Duodenal mucosa (tissue), 2 donors: Measurements from ENCODE around the gene GABRA4.

Experiments used
- H3K27ac ChIP-seq: one replicate; pipeline ENCODE4 v1.7.0; 2013; ENCODE audit warnings: low read depth, low read length
- H3K27me3 ChIP-seq, 2 donors: one replicate each; pipeline ENCODE4 v1.7.0; 2013; ENCODE audit warnings: low read length in 2 of 2, control low read depth in 1 of 2; ENCODE audit not compliant: insufficient read depth in 2 of 2, control insufficient read depth in 1 of 2
- H3K36me3 ChIP-seq, 2 donors: one replicate each; pipeline ENCODE4 v1.7.0; 2013; ENCODE audit warnings: low read length in 2 of 2, control low read depth in 1 of 2; ENCODE audit not compliant: insufficient read depth in 2 of 2, control insufficient read depth in 1 of 2
- H3K4me1 ChIP-seq, 2 donors: one replicate each; pipeline ENCODE4 v1.7.0; 2013; ENCODE audit warnings: low read length in 2 of 2, control low read depth in 1 of 2; ENCODE audit not compliant: insufficient read depth in 2 of 2, control insufficient read depth in 1 of 2
- H3K4me3 ChIP-seq, 2 donors: one replicate each; pipeline ENCODE4 v1.7.0; 2013; ENCODE audit warnings: low read length in 2 of 2, low read depth in 1 of 2
- H3K9ac ChIP-seq, 2 donors: one replicate each; pipeline ENCODE4 v1.7.0; 2013; ENCODE audit warnings: low read length in 2 of 2, low read depth in 1 of 2
- H3K9me3 ChIP-seq, 2 donors: one replicate each; pipeline ENCODE4 v1.7.0; 2013; ENCODE audit warnings: low read length in 2 of 2, control low read depth in 1 of 2; ENCODE audit not compliant: control insufficient read depth in 1 of 2

The GABRA4 gene

DNA sequence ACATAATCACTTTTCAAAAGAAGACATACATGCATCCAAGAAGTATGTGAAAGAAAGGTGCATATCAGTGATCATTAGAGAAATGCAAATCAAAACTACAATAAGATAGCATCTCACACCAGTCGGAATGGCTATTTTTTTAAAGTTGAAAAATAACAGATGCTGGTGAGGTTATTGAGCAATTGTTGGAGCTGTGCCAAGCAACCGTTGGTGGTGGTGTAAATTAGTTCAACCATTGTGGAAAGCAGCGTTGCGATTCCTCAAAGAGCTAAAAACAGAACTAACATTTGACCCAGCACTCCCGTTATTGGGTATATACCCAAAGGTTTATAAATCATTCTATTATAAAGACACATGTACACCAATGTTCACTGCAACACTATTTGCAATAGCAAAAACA, 98.6 kb downstream of the GABRA4 start:
- no peaks in the 10 kb centered on the region for H3K27me3 ChIP-seq
- no peak overlapping the region for H3K9ac ChIP-seq
- H3K36me3 ChIP-seq, result no peaks in the 10 kb centered on the region
- H3K9me3 ChIP-seq, result no peaks in the 10 kb centered on the region
- H3K4me3 ChIP-seq, result no peak overlapping the region
- H3K27ac ChIP-seq, result no peak overlapping the region
- H3K4me1 ChIP-seq, result no peaks in the 10 kb centered on the region

DNA sequence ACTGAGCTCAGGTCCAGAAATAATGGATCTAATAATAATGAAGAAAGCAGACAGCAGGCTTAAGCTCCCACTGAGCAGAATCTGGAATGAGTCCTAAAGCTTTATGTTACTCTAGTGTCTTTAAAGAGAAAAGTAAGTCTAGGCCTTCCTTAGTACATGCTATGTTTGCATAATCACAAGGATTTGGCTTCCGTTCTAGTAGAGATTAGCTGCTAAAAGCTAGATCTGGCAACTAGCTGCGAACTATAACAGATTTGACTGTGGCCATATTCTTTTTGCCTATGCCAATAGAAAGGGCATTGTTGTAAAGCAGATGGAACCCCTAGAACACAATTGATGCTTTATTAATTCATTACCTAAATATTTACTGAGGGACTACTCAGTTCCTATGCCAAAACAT, 103.3 kb downstream of the GABRA4 start:
- no peak overlapping the region for H3K27ac ChIP-seq
- no peaks in the 10 kb centered on the region for H3K9me3 ChIP-seq
- H3K4me3 ChIP-seq, result no peak overlapping the region
- H3K9ac ChIP-seq, result no peak overlapping the region
- no peaks in the 10 kb centered on the region for H3K36me3 ChIP-seq
- H3K4me1 ChIP-seq, result no peaks in the 10 kb centered on the region
- H3K27me3 ChIP-seq, result no peaks in the 10 kb centered on the region

DNA sequence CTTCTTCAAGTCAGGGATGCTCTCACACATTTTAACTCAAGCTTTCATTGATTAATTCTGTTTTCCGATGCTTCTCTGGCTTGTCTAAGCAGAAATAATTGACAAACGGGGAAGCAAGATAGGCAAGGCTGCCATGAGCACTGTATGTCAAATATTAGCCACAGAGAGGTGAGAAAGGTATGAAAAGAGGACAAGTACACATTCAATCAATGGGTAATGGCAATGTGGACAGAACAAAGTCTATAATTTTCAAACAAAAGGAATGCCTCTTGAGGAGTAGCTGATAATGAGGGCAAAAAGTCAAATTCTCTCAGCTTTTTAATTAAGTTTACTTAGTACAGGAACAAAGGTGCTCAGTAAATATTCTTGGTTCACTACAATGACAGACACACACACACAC, 104.0 kb downstream of the GABRA4 start:
- no peaks in the 10 kb centered on the region for H3K36me3 ChIP-seq
- H3K9me3 ChIP-seq, result no peaks in the 10 kb centered on the region
- H3K9ac ChIP-seq, result no peak overlapping the region
- H3K4me1 ChIP-seq, result no peaks in the 10 kb centered on the region
- H3K27ac ChIP-seq, result no peak overlapping the region
- H3K27me3 ChIP-seq, result no peaks in the 10 kb centered on the region
- H3K4me3 ChIP-seq, result no peak overlapping the region

DNA sequence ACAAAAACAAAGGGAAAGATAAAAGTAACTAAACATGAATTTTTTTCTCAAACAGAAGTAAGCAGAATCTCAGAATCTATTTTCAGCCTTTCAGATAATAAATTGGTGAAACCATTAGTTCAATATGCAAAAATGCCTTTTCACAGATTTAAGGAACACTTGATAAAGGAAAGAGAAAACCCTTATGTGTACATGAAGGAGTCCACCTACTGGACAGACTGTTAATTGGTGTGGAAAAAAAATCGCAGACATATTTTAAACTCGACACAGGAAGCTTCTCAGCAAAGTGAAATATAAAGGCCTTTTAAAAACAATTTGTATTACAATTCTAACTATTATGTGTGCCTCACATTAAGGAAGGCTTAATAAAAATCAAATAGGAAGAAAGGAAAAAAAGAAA, 106.7 kb downstream of the GABRA4 start:
- no peak overlapping the region for H3K4me3 ChIP-seq
- H3K4me1 ChIP-seq, result no peaks in the 10 kb centered on the region
- H3K9ac ChIP-seq, result no peak overlapping the region
- H3K27ac ChIP-seq, result no peak overlapping the region
- no peaks in the 10 kb centered on the region for H3K27me3 ChIP-seq
- H3K9me3 ChIP-seq, result no peaks in the 10 kb centered on the region
- H3K36me3 ChIP-seq, result no peaks in the 10 kb centered on the region

DNA sequence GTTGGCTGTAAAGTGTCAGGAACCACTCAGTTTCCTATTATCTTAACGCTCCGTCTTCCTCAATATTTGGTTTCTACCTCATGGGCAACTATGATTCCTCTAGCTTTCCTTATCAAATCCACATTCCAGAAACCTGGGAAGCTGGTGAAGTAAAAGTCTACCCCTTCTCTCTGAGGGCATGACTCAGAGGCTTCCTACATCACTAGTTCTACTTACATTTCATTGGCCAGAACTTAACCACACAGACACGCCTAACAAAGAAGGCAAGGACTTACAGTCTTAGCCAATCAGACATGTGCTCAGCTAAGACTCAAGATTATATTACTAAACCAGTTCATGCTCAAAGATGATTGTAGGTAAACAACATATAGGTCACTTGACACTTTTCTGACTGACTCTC, 114.7 kb downstream of the GABRA4 start:
- Histone ChIP-seq H3K27me3 (no peaks in the 10 kb centered on the region), H3K9me3 (no peaks in the 10 kb centered on the region), H3K4me1 (no peaks in the 10 kb centered on the region), H3K36me3 (no peaks in the 10 kb centered on the region), H3K9ac (no peak overlapping the region), H3K27ac (no peak overlapping the region), H3K4me3 (no peak overlapping the region)

DNA sequence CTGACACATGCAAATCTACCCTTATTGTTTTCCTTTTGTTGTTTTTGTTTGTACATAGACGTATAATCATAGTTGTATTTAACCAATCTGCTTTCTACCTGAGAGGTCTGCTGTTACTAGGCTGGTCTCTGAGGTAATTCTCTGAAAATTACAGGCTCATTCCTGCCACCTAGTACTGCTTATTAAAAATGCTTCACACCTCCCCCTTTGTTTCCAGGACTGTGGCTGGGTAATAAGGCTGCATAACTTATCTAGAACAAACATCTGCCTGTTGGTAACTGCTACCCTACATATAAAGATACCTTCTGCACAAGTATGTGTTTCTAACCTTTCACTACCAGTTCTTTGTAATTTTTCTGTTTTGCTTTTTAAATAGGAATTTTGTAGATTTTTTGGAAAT, 118.6 kb downstream of the GABRA4 start:
- H3K4me1 ChIP-seq, result no peaks in the 10 kb centered on the region
- H3K36me3 ChIP-seq, result no peaks in the 10 kb centered on the region
- H3K9me3 ChIP-seq, result no peaks in the 10 kb centered on the region
- H3K27me3 ChIP-seq, result no peaks in the 10 kb centered on the region
- no peak overlapping the region for H3K4me3 ChIP-seq
- no peak overlapping the region for H3K27ac ChIP-seq
- H3K9ac ChIP-seq, result no peak overlapping the region

DNA sequence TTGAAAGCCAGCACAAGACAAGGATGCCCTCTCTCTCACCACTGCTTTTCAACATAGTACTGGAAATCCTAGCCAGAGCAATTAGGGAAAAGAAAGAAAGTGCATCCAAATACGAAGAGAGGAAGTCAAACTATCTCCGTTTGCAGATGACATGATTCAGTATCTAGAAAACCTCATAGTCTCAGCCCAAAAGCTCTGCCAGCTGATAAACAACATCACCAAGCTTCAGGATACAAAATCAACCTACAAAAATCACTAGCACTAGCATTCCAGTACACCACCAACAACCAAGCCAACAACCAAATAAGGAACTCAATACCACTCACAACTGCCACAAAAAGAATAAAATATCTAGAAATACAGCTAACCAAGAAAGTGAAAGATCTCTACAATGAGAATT, 123.0 kb downstream of the GABRA4 start:
- Histone ChIP-seq H3K9me3 (no peaks in the 10 kb centered on the region), H3K27me3 (no peaks in the 10 kb centered on the region), H3K27ac (no peak overlapping the region), H3K4me3 (no peak overlapping the region), H3K36me3 (no peaks in the 10 kb centered on the region), H3K9ac (no peak overlapping the region), H3K4me1 (no peaks in the 10 kb centered on the region)
